PC-3 (cell line): ENCODE measurements around the gene ERP27.

Source experiments
- CTCF ChIP-seq: fragments of 300-600 bp; sonication (generic); conservative IDR thresholded peaks from 2 replicates; pipeline ENCODE4 v1.5.1; 2017; ENCODE audit warnings: antibody characterized with exemption, low read depth, mild to moderate bottlenecking, low read length
- EZH2 ChIP-seq: fragments of 300-600 bp; sonication (generic); IDR thresholded peaks from one replicate; pipeline ENCODE4 v1.6.1; 2017; ENCODE audit warnings: antibody characterized with exemption, mild to moderate bottlenecking, low read length; ENCODE audit not compliant: unreplicated experiment
- EZH2phosphoT487 ChIP-seq: fragments of 300-600 bp; sonication (generic); IDR thresholded peaks from 2 replicates; pipeline ENCODE4 v1.6.1; 2018; ENCODE audit warnings: mild to moderate bottlenecking, antibody characterized with exemption, low read length, borderline replicate concordance

GRCh38 chr12:14982991-14983390 lies 44.7 kb upstream of the ERP27 start:
- TF ChIP-seq CTCF (no peak), EZH2phosphoT487 (no peak), EZH2 (no peak)
